Vagina (tissue), 2 donors: Measurements from ENCODE around the gene BICD1. TPM values are rescaled to one million over a fixed set of nuclear protein-coding genes. Genes with fewer than 3 reads are reported as not detected.

Experiments used
- DNase-seq, 2 donors: peaks; one replicate each; pipeline ENCODE4 v3.0.0-alpha.2; 2017; ENCODE audit errors: extremely low spot score in 2 of 2
- H3K27ac ChIP-seq: fragments of 200-600 bp; sonication (generic); one replicate; pipeline ENCODE4 v1.5.1; 2019
- H3K27me3 ChIP-seq: fragments of 200-600 bp; sonication (generic); one replicate; pipeline ENCODE4 v1.5.1; 2019
- H3K36me3 ChIP-seq, 2 donors: fragments of 200-600 bp; sonication (generic); one replicate each; pipeline ENCODE4 v1.5.1; 2017 to 2019
- H3K4me1 ChIP-seq: fragments of 200-600 bp; sonication (generic); one replicate; pipeline ENCODE4 v1.5.1; 2019
- H3K4me3 ChIP-seq, 2 donors: fragments of 200-600 bp; sonication (generic); 1 replicate in 1 of 2; 2 replicates in 1 of 2; pipeline ENCODE4 v1.5.1; 2016 to 2019
- H3K9me3 ChIP-seq: fragments of 200-600 bp; sonication (generic); one replicate; pipeline ENCODE4 v1.5.1; 2019
- CTCF ChIP-seq, 3 experiments: fragments of 450-650 bp in 2 of 3; fragments of 200-600 bp in 1 of 3; sonication (generic) in 1 of 3; IDR thresholded peaks; one replicate each; pipeline ENCODE4 v1.5.1; 2017 to 2019; ENCODE audit warnings: antibody characterized with exemption in 3 of 3, mild to moderate bottlenecking in 2 of 3, moderate library complexity in 2 of 3
- POLR2A ChIP-seq, 2 donors: fragments of 450-650 bp; IDR thresholded peaks; one replicate each; pipeline ENCODE4 v1.6.1; 2017; ENCODE audit warnings: antibody characterized with exemption in 2 of 2, mild to moderate bottlenecking in 2 of 2, moderate library complexity in 2 of 2
- POLR2AphosphoS5 ChIP-seq, 2 donors: sonication (generic); formaldehyde crosslinking; IDR thresholded peaks; one replicate each; pipeline ENCODE4 v1.9.0; 2017; ENCODE audit warnings: antibody characterized with exemption in 2 of 2, mild to moderate bottlenecking in 2 of 2, low read depth in 1 of 2; ENCODE audit not compliant: insufficient read depth in 1 of 2
- intact Hi-C: fragments of 100-400 bp; cut with DNase I; formaldehyde crosslinking; loops from one replicate; pipeline ENCODE4 v1.15.1; 2023
- total RNA-seq: library from RNA; depleted of rRNA; stranded (reverse); fragments of >200 nt; gene quantifications from one replicate; pipeline ENCODE4 v1.2.3, GENCODE V29; 2016

The BICD1 gene
- total RNA-seq, 1 donor from 2014 or later, result 19.6 TPM

GRCh38 chr12:32296567-32296966 lies 189.9 kb downstream of the BICD1 start:
- H3K4me1 ChIP-seq, result no peaks in the 10 kb centered on the region
- no peak for DNase-seq
- H3K9me3 ChIP-seq, result no peaks in the 10 kb centered on the region
- intact Hi-C loops, result no loop called here
- no peaks in the 10 kb centered on the region for H3K36me3 ChIP-seq
- no peak overlapping the region for H3K4me3 ChIP-seq
- no peak overlapping the region for H3K27ac ChIP-seq
- no peaks in the 10 kb centered on the region for H3K27me3 ChIP-seq
- TF ChIP-seq CTCF (IDR thresholded peaks at IDR 0.05) (no peak), POLR2A (IDR thresholded peaks at IDR 0.05) (no peak), POLR2AphosphoS5 (IDR thresholded peaks at IDR 0.05; ENCODE audit: insufficient read depth in 1 of 2, low read depth in 1 of 2) (no peak)

GRCh38 chr12:32298917-32299316 lies 192.3 kb downstream of the BICD1 start:
- intact Hi-C loops, result no loop called here
- H3K4me1 ChIP-seq, result no peaks in the 10 kb centered on the region
- H3K27me3 ChIP-seq, result no peaks in the 10 kb centered on the region
- no peak overlapping the region for H3K4me3 ChIP-seq
- DNase-seq, result no peak
- no peaks in the 10 kb centered on the region for H3K36me3 ChIP-seq
- TF ChIP-seq POLR2AphosphoS5 (IDR thresholded peaks at IDR 0.05; ENCODE audit: insufficient read depth in 1 of 2, low read depth in 1 of 2) (no peak), POLR2A (IDR thresholded peaks at IDR 0.05) (no peak), CTCF (IDR thresholded peaks at IDR 0.05) (no peak)
- no peaks in the 10 kb centered on the region for H3K9me3 ChIP-seq
- no peak overlapping the region for H3K27ac ChIP-seq

GRCh38 chr12:32301216-32301615 lies 194.6 kb downstream of the BICD1 start:
- H3K4me3 ChIP-seq, result no peak overlapping the region
- no peaks in the 10 kb centered on the region for H3K36me3 ChIP-seq
- H3K27me3 ChIP-seq, result no peaks in the 10 kb centered on the region
- intact Hi-C loops, result loop anchor here (10.0 kb wide), 2 partner anchors 616 to 646 kb away; partner anchors contain the start of gene ETFBKMT
- no peak for DNase-seq
- H3K9me3 ChIP-seq, result no peaks in the 10 kb centered on the region
- no peak overlapping the region for H3K27ac ChIP-seq
- no peak for TF ChIP-seq CTCF (IDR thresholded peaks at IDR 0.05)
- TF ChIP-seq POLR2A (IDR thresholded peaks at IDR 0.05), result no peak
- TF ChIP-seq POLR2AphosphoS5 (IDR thresholded peaks at IDR 0.05; ENCODE audit: insufficient read depth in 1 of 2, low read depth in 1 of 2), result no peak
- no peaks in the 10 kb centered on the region for H3K4me1 ChIP-seq

- no peaks in the 10 kb centered on the region for H3K27me3 ChIP-seq
- no peaks in the 10 kb centered on the region for H3K4me1 ChIP-seq
- no peak for TF ChIP-seq POLR2A (IDR thresholded peaks at IDR 0.05)
- peak in 1 of 3 experiments; percentile 7 for TF ChIP-seq CTCF (IDR thresholded peaks at IDR 0.05)
- no peak for TF ChIP-seq POLR2AphosphoS5 (IDR thresholded peaks at IDR 0.05; ENCODE audit: insufficient read depth in 1 of 2, low read depth in 1 of 2)
- DNase-seq, result no peak
- H3K27ac ChIP-seq, result no peak overlapping the region
- no peak overlapping the region for H3K4me3 ChIP-seq
- no peaks in the 10 kb centered on the region for H3K9me3 ChIP-seq
- no peaks in the 10 kb centered on the region for H3K36me3 ChIP-seq
- intact Hi-C loops, result loop anchor here (10.0 kb wide), 2 partner anchors 618 to 648 kb away; partner anchors contain the start of gene ETFBKMT
These were observed 195.8 kb downstream of the BICD1 start for GRCh38 chr12:32302218-32303173.

GRCh38 chr12:32303174-32303549 lies 196.5 kb downstream of the BICD1 start:
- no peak for DNase-seq
- H3K36me3 ChIP-seq, result no peaks in the 10 kb centered on the region
- H3K4me3 ChIP-seq, result no peak overlapping the region
- H3K27ac ChIP-seq, result no peak overlapping the region
- intact Hi-C loops, result loop anchor here (10.0 kb wide), 2 partner anchors 618 to 648 kb away; partner anchors contain the start of gene ETFBKMT
- no peaks in the 10 kb centered on the region for H3K4me1 ChIP-seq
- TF ChIP-seq CTCF (IDR thresholded peaks at IDR 0.05) (no peak), POLR2AphosphoS5 (IDR thresholded peaks at IDR 0.05; ENCODE audit: insufficient read depth in 1 of 2, low read depth in 1 of 2) (no peak)
- no peaks in the 10 kb centered on the region for H3K27me3 ChIP-seq
- H3K9me3 ChIP-seq, result no peaks in the 10 kb centered on the region
